IPS-18a (cell line): ENCODE measurements around the gene SIK3.

Experiments
- H3K27ac ChIP-seq: one replicate; pipeline ENCODE4 v1.5.1; 2013; ENCODE audit warnings: low read length
- H3K27me3 ChIP-seq: one replicate; pipeline ENCODE4 v1.6.1; 2013; ENCODE audit warnings: mild to moderate bottlenecking, low read length; ENCODE audit not compliant: control insufficient read depth, insufficient read depth
- H3K36me3 ChIP-seq: one replicate; pipeline ENCODE4 v1.6.1; 2013; ENCODE audit warnings: low read depth, low read length; ENCODE audit not compliant: control insufficient read depth
- H3K4me1 ChIP-seq: one replicate; pipeline ENCODE4 v1.6.1; 2013; ENCODE audit warnings: low read depth, low read length; ENCODE audit not compliant: control insufficient read depth
- H3K4me3 ChIP-seq: one replicate; pipeline ENCODE4 v1.5.1; 2013; ENCODE audit warnings: low read length
- H3K9ac ChIP-seq: one replicate; pipeline ENCODE4 v1.6.1; 2013; ENCODE audit warnings: mild to moderate bottlenecking, low read length, moderate library complexity
- H3K9me3 ChIP-seq: one replicate; pipeline ENCODE4 v1.6.1; 2013; ENCODE audit warnings: low read depth, low read length; ENCODE audit not compliant: control insufficient read depth

The SIK3 gene

GRCh38 chr11:116930586-116930985 is 167.6 kb downstream of the SIK3 start:
- no peak overlapping the region for H3K27ac ChIP-seq
- no peak overlapping the region for H3K4me3 ChIP-seq
- H3K27me3 ChIP-seq: no peaks in the 10 kb centered on the region
- no peaks in the 10 kb centered on the region for H3K9me3 ChIP-seq
- H3K36me3 ChIP-seq: peaks cover 5% of the 10 kb centered on the region
- H3K9ac ChIP-seq: no peak overlapping the region
- peaks cover 8% of the 10 kb centered on the region for H3K4me1 ChIP-seq

GRCh38 chr11:116930177-116930576 is 168.1 kb downstream of the SIK3 start:
- peaks cover 8% of the 10 kb centered on the region for H3K4me1 ChIP-seq
- H3K9ac ChIP-seq: no peak overlapping the region
- H3K4me3 ChIP-seq: no peak overlapping the region
- peaks cover 5% of the 10 kb centered on the region for H3K36me3 ChIP-seq
- H3K27ac ChIP-seq: no peak overlapping the region
- H3K27me3 ChIP-seq: no peaks in the 10 kb centered on the region
- H3K9me3 ChIP-seq: no peaks in the 10 kb centered on the region

GRCh38 chr11:116929414-116930090 is 168.7 kb downstream of the SIK3 start:
- Histone ChIP-seq H3K36me3 (peaks cover 5% of the 10 kb centered on the region), H3K4me1 (peaks cover 8% of the 10 kb centered on the region), H3K4me3 (no peak overlapping the region), H3K27me3 (no peaks in the 10 kb centered on the region), H3K9ac (no peak overlapping the region), H3K27ac (no peak overlapping the region), H3K9me3 (no peaks in the 10 kb centered on the region)

GRCh38 chr11:116928845-116929244 is 169.4 kb downstream of the SIK3 start:
- no peak overlapping the region for H3K4me3 ChIP-seq
- no peaks in the 10 kb centered on the region for H3K9me3 ChIP-seq
- peaks cover 5% of the 10 kb centered on the region for H3K36me3 ChIP-seq
- H3K27me3 ChIP-seq: no peaks in the 10 kb centered on the region
- H3K27ac ChIP-seq: no peak overlapping the region
- H3K4me1 ChIP-seq: peaks cover 8% of the 10 kb centered on the region
- no peak overlapping the region for H3K9ac ChIP-seq

- Histone ChIP-seq H3K4me1 (peaks cover 8% of the 10 kb centered on the region), H3K9ac (no peak overlapping the region), H3K9me3 (no peaks in the 10 kb centered on the region), H3K4me3 (no peak overlapping the region), H3K27me3 (no peaks in the 10 kb centered on the region), H3K36me3 (peaks cover 5% of the 10 kb centered on the region), H3K27ac (no peak overlapping the region)
Observed at GRCh38 chr11:116928102-116928777, 170.0 kb downstream of the SIK3 start.

GRCh38 chr11:116927163-116927974 is 170.9 kb downstream of the SIK3 start:
- Histone ChIP-seq H3K9me3 (no peaks in the 10 kb centered on the region), H3K4me3 (no peak overlapping the region), H3K9ac (no peak overlapping the region), H3K4me1 (peaks cover 8% of the 10 kb centered on the region), H3K27me3 (no peaks in the 10 kb centered on the region), H3K27ac (no peak overlapping the region), H3K36me3 (peaks cover 5% of the 10 kb centered on the region)

- no peak overlapping the region for H3K27ac ChIP-seq
Observed at GRCh38 chr11:116925050-116925449, 173.2 kb downstream of the SIK3 start.

GRCh38 chr11:116918925-116919655 is 179.1 kb downstream of the SIK3 start:
- Histone ChIP-seq H3K9ac (no peak overlapping the region), H3K27ac (no peak overlapping the region), H3K27me3 (no peaks in the 10 kb centered on the region), H3K9me3 (no peaks in the 10 kb centered on the region), H3K36me3 (no peaks in the 10 kb centered on the region), H3K4me1 (no peaks in the 10 kb centered on the region), H3K4me3 (no peak overlapping the region)

More at GRCh38 chr11:116925050-116925449, 173.2 kb downstream of the SIK3 start:
- no peaks in the 10 kb centered on the region for H3K9me3 ChIP-seq
- no peak overlapping the region for H3K4me3 ChIP-seq
- no peaks in the 10 kb centered on the region for H3K27me3 ChIP-seq
- no peak overlapping the region for H3K9ac ChIP-seq
- peaks cover 3% of the 10 kb centered on the region for H3K4me1 ChIP-seq
- peaks cover 5% of the 10 kb centered on the region for H3K36me3 ChIP-seq

- Histone ChIP-seq H3K27me3 (no peaks in the 10 kb centered on the region), H3K4me3 (no peak overlapping the region), H3K9me3 (no peaks in the 10 kb centered on the region), H3K27ac (no peak overlapping the region), H3K36me3 (no peaks in the 10 kb centered on the region), H3K4me1 (no peaks in the 10 kb centered on the region), H3K9ac (no peak overlapping the region)
Observed at GRCh38 chr11:116917632-116918031, 180.6 kb downstream of the SIK3 start.

GRCh38 chr11:116916886-116917285 is 181.3 kb downstream of the SIK3 start:
- H3K9me3 ChIP-seq: no peaks in the 10 kb centered on the region
- H3K4me1 ChIP-seq: no peaks in the 10 kb centered on the region
- H3K36me3 ChIP-seq: no peaks in the 10 kb centered on the region
- no peaks in the 10 kb centered on the region for H3K27me3 ChIP-seq
- H3K4me3 ChIP-seq: no peak overlapping the region
- H3K27ac ChIP-seq: no peak overlapping the region
- H3K9ac ChIP-seq: no peak overlapping the region

GRCh38 chr11:116916052-116916451 is 182.2 kb downstream of the SIK3 start:
- no peaks in the 10 kb centered on the region for H3K4me1 ChIP-seq
- no peaks in the 10 kb centered on the region for H3K36me3 ChIP-seq
- H3K9me3 ChIP-seq: no peaks in the 10 kb centered on the region
- no peak overlapping the region for H3K4me3 ChIP-seq
- no peak overlapping the region for H3K9ac ChIP-seq
- no peak overlapping the region for H3K27ac ChIP-seq
- H3K27me3 ChIP-seq: no peaks in the 10 kb centered on the region
